ENCODE results near the gene OSBPL7. TPM values are rescaled to one million over a fixed set of nuclear protein-coding genes. Genes with fewer than 3 reads are reported as not detected.

The OSBPL7 gene, protein sequence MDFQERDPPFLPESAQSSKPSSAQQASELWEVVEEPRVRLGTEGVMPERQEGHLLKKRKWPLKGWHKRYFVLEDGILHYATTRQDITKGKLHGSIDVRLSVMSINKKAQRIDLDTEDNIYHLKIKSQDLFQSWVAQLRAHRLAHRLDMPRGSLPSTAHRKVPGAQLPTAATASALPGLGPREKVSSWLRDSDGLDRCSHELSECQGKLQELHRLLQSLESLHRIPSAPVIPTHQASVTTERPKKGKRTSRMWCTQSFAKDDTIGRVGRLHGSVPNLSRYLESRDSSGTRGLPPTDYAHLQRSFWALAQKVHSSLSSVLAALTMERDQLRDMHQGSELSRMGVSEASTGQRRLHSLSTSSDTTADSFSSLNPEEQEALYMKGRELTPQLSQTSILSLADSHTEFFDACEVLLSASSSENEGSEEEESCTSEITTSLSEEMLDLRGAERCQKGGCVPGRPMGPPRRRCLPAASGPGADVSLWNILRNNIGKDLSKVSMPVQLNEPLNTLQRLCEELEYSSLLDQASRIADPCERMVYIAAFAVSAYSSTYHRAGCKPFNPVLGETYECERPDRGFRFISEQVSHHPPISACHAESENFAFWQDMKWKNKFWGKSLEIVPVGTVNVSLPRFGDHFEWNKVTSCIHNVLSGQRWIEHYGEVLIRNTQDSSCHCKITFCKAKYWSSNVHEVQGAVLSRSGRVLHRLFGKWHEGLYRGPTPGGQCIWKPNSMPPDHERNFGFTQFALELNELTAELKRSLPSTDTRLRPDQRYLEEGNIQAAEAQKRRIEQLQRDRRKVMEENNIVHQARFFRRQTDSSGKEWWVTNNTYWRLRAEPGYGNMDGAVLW
- 8.6 TPM for polyA plus RNA-seq (2012; ENCODE audit: low read depth, missing spikeins)

DNA sequence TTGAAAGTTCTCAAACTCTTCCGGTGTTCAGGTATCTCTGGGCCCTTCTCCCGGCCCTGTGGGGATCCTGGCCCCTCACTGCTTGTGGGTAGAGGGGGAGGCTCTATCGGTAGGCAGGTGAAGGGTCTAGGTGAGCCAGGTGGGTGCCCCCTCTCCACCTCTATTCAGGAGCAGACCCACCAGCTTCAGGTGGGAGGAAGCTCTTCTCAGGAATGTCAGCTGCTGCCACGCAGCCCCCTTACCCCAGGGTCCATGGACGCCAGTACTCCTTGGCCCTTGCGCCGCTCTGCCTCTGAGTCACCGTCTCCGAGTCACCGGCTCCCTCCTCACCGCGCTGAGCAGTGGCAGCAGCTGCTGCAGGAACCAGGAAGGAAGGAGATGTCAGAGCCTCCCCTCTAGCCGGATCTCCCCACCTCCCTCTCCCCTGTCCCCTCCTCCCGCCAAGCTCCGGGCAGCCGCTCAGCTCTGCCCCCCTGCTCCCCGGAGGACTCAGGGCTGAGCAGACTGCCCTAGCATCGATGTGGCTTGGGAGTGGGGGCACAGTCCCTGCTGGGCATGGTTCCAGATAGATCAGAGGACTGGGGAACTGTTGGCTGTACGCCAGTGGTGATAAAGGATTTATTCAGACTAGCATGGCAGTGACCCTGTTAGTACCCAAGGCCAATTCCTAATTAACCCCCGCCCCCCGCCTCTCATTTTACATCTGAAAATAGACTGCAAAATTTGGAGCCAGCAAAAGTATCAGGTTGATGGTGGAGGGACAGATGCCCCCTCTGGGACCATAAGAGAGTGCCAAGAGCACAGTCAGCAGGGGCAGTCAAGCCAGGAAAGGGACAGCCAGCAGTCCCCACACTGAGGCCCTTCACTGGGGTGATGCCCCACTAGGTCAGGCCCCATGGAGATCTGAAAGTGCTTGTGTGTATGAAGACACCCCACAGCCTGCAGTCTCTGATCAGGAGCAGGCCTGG lies at the start of gene OSBPL7:
Gene OSBPL7 (minus strand): TSS at position 371 of the 968 bp plus-strand sequence. CDS start 1,516 bp downstream, outside the sequence.
- FAIRE-seq, result peak; percentile 97
- DNase-seq (ENCODE audit: insufficient read length, low spot score), result peak; percentile 91

GRCh38 chr17:47871048-47871447 lies 49.5 kb upstream of the OSBPL7 start:
- TF ChIP-seq TAF1 (IDR thresholded peaks at IDR 0.05; ENCODE audit: low read depth, low read length) (no peak), POU2F2 (IDR thresholded peaks at IDR 0.05; ENCODE audit: low read depth, low read length) (no peak), POLR2AphosphoS5 (IDR thresholded peaks at IDR 0.05; ENCODE audit: low read depth, low read length) (no peak), PAX5 (IDR thresholded peaks at IDR 0.05; ENCODE audit: insufficient read depth, low read length, severe bottlenecking) (no peak), SPI1 (IDR thresholded peaks at IDR 0.05; ENCODE audit: low read depth, low read length) (no peak), POLR2A (IDR thresholded peaks at IDR 0.05; ENCODE audit: low read depth, low read length) (no peak)
- DNase-seq (ENCODE audit: insufficient read length, low spot score) (no peak), FAIRE-seq (no peak)

More for the DNA sequence above, at the start of gene OSBPL7:
- TF ChIP-seq TAF1 (IDR thresholded peaks at IDR 0.05; ENCODE audit: low read depth, low read length) (peak; percentile 67), POLR2AphosphoS5 (IDR thresholded peaks at IDR 0.05; ENCODE audit: low read depth, low read length) (peak; percentile 61; the same call in 1 of the 2 replicates), POLR2A (IDR thresholded peaks at IDR 0.05; ENCODE audit: low read depth, low read length) (peak; percentile 76), POU2F2 (IDR thresholded peaks at IDR 0.05; ENCODE audit: low read depth, low read length) (no peak), PAX5 (IDR thresholded peaks at IDR 0.05; ENCODE audit: insufficient read depth, low read length, severe bottlenecking) (no peak), SPI1 (IDR thresholded peaks at IDR 0.05; ENCODE audit: low read depth, low read length) (no peak)

DNA sequence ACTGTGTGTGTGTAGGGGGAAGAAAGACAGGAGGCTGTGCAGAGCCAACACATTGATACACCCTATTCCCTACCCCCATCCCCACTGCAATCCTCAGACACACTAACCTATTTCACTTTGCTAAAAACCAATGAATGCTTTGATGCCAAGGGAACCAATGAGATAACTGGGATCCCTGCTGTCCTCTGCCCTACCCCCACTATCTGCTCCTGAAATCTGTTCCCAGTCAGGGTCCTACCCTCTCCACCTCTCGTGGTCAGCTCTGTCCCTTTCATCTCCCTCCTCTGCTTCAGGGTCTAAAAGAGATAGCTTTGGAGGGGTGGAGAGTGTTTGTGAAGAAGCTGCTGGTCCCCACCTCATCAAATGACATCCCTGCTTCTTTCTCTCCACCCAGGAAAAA lies 48.5 kb upstream of the OSBPL7 start:
- TF ChIP-seq TAF1 (IDR thresholded peaks at IDR 0.05; ENCODE audit: low read depth, low read length), result no peak
- no peak for TF ChIP-seq POU2F2 (IDR thresholded peaks at IDR 0.05; ENCODE audit: low read depth, low read length)
- no peak for TF ChIP-seq POLR2A (IDR thresholded peaks at IDR 0.05; ENCODE audit: low read depth, low read length)
- no peak for TF ChIP-seq SPI1 (IDR thresholded peaks at IDR 0.05; ENCODE audit: low read depth, low read length)
- no peak for TF ChIP-seq POLR2AphosphoS5 (IDR thresholded peaks at IDR 0.05; ENCODE audit: low read depth, low read length)
- no peak for TF ChIP-seq PAX5 (IDR thresholded peaks at IDR 0.05; ENCODE audit: insufficient read depth, low read length, severe bottlenecking)
- DNase-seq (ENCODE audit: insufficient read length, low spot score) (no peak), FAIRE-seq (no peak)

DNA sequence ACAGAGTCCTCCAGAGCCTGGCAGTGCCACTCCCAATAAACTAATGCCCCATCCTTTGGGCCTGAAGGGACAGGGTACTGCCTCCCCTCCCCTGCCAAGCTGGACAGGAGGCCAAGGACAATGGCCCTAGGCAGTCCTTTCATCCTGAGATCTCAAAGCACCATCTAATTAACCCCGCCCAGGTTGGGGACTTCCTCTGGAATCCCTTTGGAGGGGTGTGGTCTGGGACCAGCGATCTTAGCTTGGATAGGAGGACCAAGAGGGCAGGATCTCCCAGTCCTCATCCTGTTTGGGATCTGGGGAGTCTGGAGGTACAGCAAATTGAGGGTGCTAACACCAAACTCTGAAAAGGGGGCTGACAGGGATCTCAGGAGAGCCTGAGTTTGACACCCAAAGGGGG lies 47.5 kb upstream of the OSBPL7 start:
- TF ChIP-seq TAF1 (IDR thresholded peaks at IDR 0.05; ENCODE audit: low read depth, low read length) (no peak), SPI1 (IDR thresholded peaks at IDR 0.05; ENCODE audit: low read depth, low read length) (no peak), PAX5 (IDR thresholded peaks at IDR 0.05; ENCODE audit: insufficient read depth, low read length, severe bottlenecking) (no peak), POU2F2 (IDR thresholded peaks at IDR 0.05; ENCODE audit: low read depth, low read length) (no peak), POLR2A (IDR thresholded peaks at IDR 0.05; ENCODE audit: low read depth, low read length) (no peak), POLR2AphosphoS5 (IDR thresholded peaks at IDR 0.05; ENCODE audit: low read depth, low read length) (no peak)
- DNase-seq (ENCODE audit: insufficient read length, low spot score) (no peak), FAIRE-seq (no peak)

DNA sequence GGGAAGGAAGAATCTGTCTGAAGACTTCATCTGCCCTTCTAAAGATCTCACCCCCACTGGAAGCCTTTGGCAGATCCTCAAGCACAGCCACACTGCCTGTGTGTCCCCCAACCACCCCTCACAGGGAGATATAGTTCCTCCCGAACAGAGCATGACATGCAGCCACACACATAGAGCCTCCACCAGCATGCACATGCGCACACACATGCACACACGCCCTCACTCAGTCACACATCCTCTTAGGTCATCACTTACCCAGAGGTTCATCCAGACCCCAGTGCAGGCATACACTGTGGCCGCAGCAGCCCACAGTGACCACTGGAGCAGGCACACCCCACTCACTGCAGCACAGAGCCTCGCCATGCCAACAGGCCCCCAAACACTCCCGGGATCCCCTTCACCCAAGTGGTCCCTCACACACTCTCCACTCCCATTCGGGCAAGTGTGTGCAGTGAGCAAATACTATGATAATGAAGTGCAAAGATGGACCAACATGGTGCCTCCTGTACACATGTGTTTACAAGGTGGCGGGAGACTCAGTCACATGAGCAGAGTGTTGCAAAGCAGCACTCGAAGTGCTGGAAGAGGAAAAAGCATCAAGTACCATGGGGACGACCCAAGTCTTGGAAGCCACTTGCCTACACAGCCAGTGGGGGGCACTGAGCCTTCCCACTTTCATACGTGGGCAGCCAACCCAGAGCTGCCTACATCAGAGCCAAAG lies 46.4 kb upstream of the OSBPL7 start:
- TF ChIP-seq POLR2AphosphoS5 (IDR thresholded peaks at IDR 0.05; ENCODE audit: low read depth, low read length), result no peak
- no peak for TF ChIP-seq SPI1 (IDR thresholded peaks at IDR 0.05; ENCODE audit: low read depth, low read length)
- TF ChIP-seq POLR2A (IDR thresholded peaks at IDR 0.05; ENCODE audit: low read depth, low read length), result no peak
- no peak for TF ChIP-seq POU2F2 (IDR thresholded peaks at IDR 0.05; ENCODE audit: low read depth, low read length)
- FAIRE-seq (no peak), DNase-seq (ENCODE audit: insufficient read length, low spot score) (no peak)

DNA sequence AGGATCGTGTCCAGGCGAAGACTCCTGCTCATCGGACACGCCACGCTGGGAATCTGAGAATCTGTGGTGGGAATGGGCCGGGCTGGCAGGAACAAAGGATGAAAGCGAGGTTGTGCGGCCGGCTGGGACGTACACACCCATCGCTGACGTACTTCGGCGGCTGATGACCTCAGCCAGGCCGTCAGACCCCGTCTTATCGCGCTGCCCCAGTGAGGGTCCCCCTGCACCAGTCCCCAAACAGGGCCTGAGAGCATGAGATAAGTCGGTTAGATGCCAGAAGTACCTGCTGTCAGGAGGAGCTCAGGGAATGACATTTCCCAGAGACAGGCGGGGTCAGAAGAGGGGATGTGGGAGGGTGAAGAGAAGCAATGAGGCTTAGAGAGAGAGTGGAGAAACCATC lies 45.3 kb upstream of the OSBPL7 start:
- FAIRE-seq, result no peak
- no peak for DNase-seq (ENCODE audit: insufficient read length, low spot score)
- no peak for TF ChIP-seq TAF1 (IDR thresholded peaks at IDR 0.05; ENCODE audit: low read depth, low read length)
- no peak for TF ChIP-seq SPI1 (IDR thresholded peaks at IDR 0.05; ENCODE audit: low read depth, low read length)

GRCh38 chr17:47864791-47865216 lies 43.2 kb upstream of the OSBPL7 start:
- TF ChIP-seq POU2F2 (IDR thresholded peaks at IDR 0.05; ENCODE audit: low read depth, low read length) (no peak), POLR2A (IDR thresholded peaks at IDR 0.05; ENCODE audit: low read depth, low read length) (no peak), SPI1 (IDR thresholded peaks at IDR 0.05; ENCODE audit: low read depth, low read length) (no peak), PAX5 (IDR thresholded peaks at IDR 0.05; ENCODE audit: insufficient read depth, low read length, severe bottlenecking) (no peak), TAF1 (IDR thresholded peaks at IDR 0.05; ENCODE audit: low read depth, low read length) (no peak), POLR2AphosphoS5 (IDR thresholded peaks at IDR 0.05; ENCODE audit: low read depth, low read length) (no peak)
- DNase-seq (ENCODE audit: insufficient read length, low spot score), result no peak
- FAIRE-seq, result no peak

Measured in GM12891 (cell line).